ENCODE results near the gene ARAP2.

GRCh38 chr4:36196145-36196913, 48.0 kb downstream of the ARAP2 start:
- TF ChIP-seq CTCF (IDR thresholded peaks at IDR 0.05; ENCODE audit: insufficient read depth, low read length, poor library complexity, severe bottlenecking): no peak
- TF ChIP-seq EZH2phosphoT487 (conservative IDR thresholded peaks at IDR 0.05; ENCODE audit: low read length): no peak

Data from SU-DHL-6 (cell line).